ENCODE results near the gene C2CD5. TPM values are rescaled to one million over a fixed set of nuclear protein-coding genes. Genes with fewer than 3 reads are reported as not detected.

C2CD5 gene
- total and polyA plus RNA-seq, 10 donors: 21.2 to 76.3 (median 46.9) TPM

GRCh38 chr12:22525426-22525825 lies 18.9 kb downstream of the C2CD5 start:
- H3K4me1 ChIP-seq: peaks cover 0 to 4% (median 0%) of the 10 kb centered on the region in 6 donors
- no peak for TF ChIP-seq POLR2A (IDR thresholded peaks at IDR 0.05)
- TF ChIP-seq POLR2AphosphoS5 (IDR thresholded peaks at IDR 0.05): no peak
- no peak for TF ChIP-seq CTCF (IDR thresholded peaks at IDR 0.05 in 8 of 11, conservative IDR thresholded peaks at IDR 0.05 in 3 of 11)
- H3K36me3 ChIP-seq: peaks cover 0 to 91% (median 37%) of the 10 kb centered on the region in 6 donors
- H3K27me3 ChIP-seq (replicated peaks in 1 of 7): no peaks in the 10 kb centered on the region
- intact Hi-C loops (cut with DNase I; ENCODE audit: low total_unique reads): no loop called here
- WGBS, 5 donors: 79 to 91% (median 86%) methylated on average over 2 of the region's 2 CpGs
- H3K4me3 ChIP-seq: no peak overlapping the region
- no peak for DNase-seq
- H3K27ac ChIP-seq: no peak overlapping the region
- H3K9me3 ChIP-seq: no peaks in the 10 kb centered on the region

- Histone ChIP-seq H3K27ac (no peak overlapping the region), H3K4me1 (no peaks in the 10 kb centered on the region), H3K9me3 (no peaks in the 10 kb centered on the region), H3K36me3 (peaks cover 0 to 84% (median 41%) of the 10 kb centered on the region in 6 donors), H3K27me3 (replicated peaks in 1 of 7) (no peaks in the 10 kb centered on the region), H3K4me3 (no peak overlapping the region)
- no peak for TF ChIP-seq POLR2A (IDR thresholded peaks at IDR 0.05)
- no peak for TF ChIP-seq POLR2AphosphoS5 (IDR thresholded peaks at IDR 0.05)
- TF ChIP-seq CTCF (IDR thresholded peaks at IDR 0.05 in 8 of 11, conservative IDR thresholded peaks at IDR 0.05 in 3 of 11): no peak
- DNase-seq: no peak
- 93 to 98% (median 96%) methylated on average over 6 of the region's 6 CpGs for WGBS, 5 donors
- intact Hi-C loops (cut with DNase I; ENCODE audit: low total_unique reads): no loop called here
Measured at GRCh38 chr12:22518998-22519397, 25.3 kb downstream of the C2CD5 start.

- Histone ChIP-seq H3K4me1 (no peaks in the 10 kb centered on the region), H3K27me3 (replicated peaks in 1 of 7) (no peaks in the 10 kb centered on the region), H3K4me3 (no peak overlapping the region), H3K36me3 (peaks cover 0 to 84% (median 38%) of the 10 kb centered on the region in 6 donors), H3K9me3 (no peaks in the 10 kb centered on the region), H3K27ac (no peak overlapping the region)
- intact Hi-C loops (cut with DNase I; ENCODE audit: low total_unique reads): no loop called here
- TF ChIP-seq POLR2AphosphoS5 (IDR thresholded peaks at IDR 0.05) (no peak), POLR2A (IDR thresholded peaks at IDR 0.05) (no peak), CTCF (IDR thresholded peaks at IDR 0.05 in 8 of 11, conservative IDR thresholded peaks at IDR 0.05 in 3 of 11) (no peak)
- no peak for DNase-seq
- whole genome bisulfite sequencing, 5 donors: 57 to 76% (median 68%) methylated on average over 1 of the region's 1 CpG
Measured at GRCh38 chr12:22518060-22518719, 26.2 kb downstream of the C2CD5 start.

- no peak for DNase-seq
- no peaks in the 10 kb centered on the region for H3K9me3 ChIP-seq
- no peaks in the 10 kb centered on the region for H3K4me1 ChIP-seq
- H3K27ac ChIP-seq: no peak overlapping the region
- WGBS, 5 donors: 88 to 100% (median 94%) methylated on average over 1 of the region's 1 CpG
- TF ChIP-seq POLR2A (IDR thresholded peaks at IDR 0.05) (no peak), POLR2AphosphoS5 (IDR thresholded peaks at IDR 0.05) (no peak), CTCF (IDR thresholded peaks at IDR 0.05 in 8 of 11, conservative IDR thresholded peaks at IDR 0.05 in 3 of 11) (no peak)
- intact Hi-C loops (cut with DNase I; ENCODE audit: low total_unique reads): no loop called here
- H3K4me3 ChIP-seq: no peak overlapping the region
- peaks cover 0 to 83% (median 33%) of the 10 kb centered on the region in 6 donors for H3K36me3 ChIP-seq
- H3K27me3 ChIP-seq (replicated peaks in 1 of 7): no peaks in the 10 kb centered on the region
Measured at GRCh38 chr12:22514875-22515274, 29.5 kb downstream of the C2CD5 start.

Data from spleen (tissue), 11 donors.